Natural killer cell (primary cell): ENCODE data around the gene STYX. TPM values are rescaled to one million over a fixed set of nuclear protein-coding genes. Genes with fewer than 3 reads are reported as not detected.
A peak's percentile ranks its signal among the peaks of the same experiment; 100 is the strongest.

Experiments used
- ATAC-seq, 3 donors: fragments of 150-1000 bp in 2 of 3; fragments of 200-7000 bp in 1 of 3; cut with Tn5 transposase; 1 replicate in 1 of 3; 2 replicates in 2 of 3; pipeline ENCODE4 v1.10.0; 2021; ENCODE audit warnings: mild to moderate bottlenecking in 2 of 3, moderate library complexity in 2 of 3
- DNase-seq, 2 donors: peaks; one replicate each; pipeline versions ENCODE4 v3.0.0 to v3.0.0-alpha.2; 2013 to 2021; ENCODE audit warnings: mixed read lengths in 1 of 2
- H3K27ac ChIP-seq: one replicate; pipeline ENCODE4 v1.5.1; 2013; ENCODE audit warnings: mild to moderate bottlenecking, low read length
- H3K27me3 ChIP-seq: one replicate; pipeline ENCODE4 v1.6.1; 2013; ENCODE audit warnings: low read length; ENCODE audit not compliant: control insufficient read depth, insufficient read depth
- H3K36me3 ChIP-seq: one replicate; pipeline ENCODE4 v1.6.1; 2013; ENCODE audit warnings: low read length; ENCODE audit not compliant: control insufficient read depth, insufficient read depth
- H3K4me1 ChIP-seq: one replicate; pipeline ENCODE4 v1.6.1; 2013; ENCODE audit warnings: low read length; ENCODE audit not compliant: control insufficient read depth, insufficient read depth
- H3K4me3 ChIP-seq: one replicate; pipeline ENCODE4 v1.5.1; 2013; ENCODE audit warnings: low read length
- H3K9me3 ChIP-seq: one replicate; pipeline ENCODE4 v1.6.1; 2013; ENCODE audit warnings: low read length; ENCODE audit not compliant: control insufficient read depth, insufficient read depth
- H3K27ac Mint-ChIP-seq, 2 donors: one replicate each; pipeline ENCODE4 v1.8.0; 2022; ENCODE audit warnings: mild to moderate bottlenecking in 2 of 2, mixed read lengths in 2 of 2, moderate library complexity in 1 of 2
- H3K27me3 Mint-ChIP-seq, 2 donors: one replicate each; pipeline ENCODE4 v1.8.0; 2022; ENCODE audit warnings: low read depth in 2 of 2, mixed read lengths in 2 of 2
- H3K36me3 Mint-ChIP-seq: one replicate; pipeline ENCODE4 v1.8.0; 2022; ENCODE audit warnings: mixed read lengths
- H3K4me1 Mint-ChIP-seq, 2 donors: one replicate each; pipeline ENCODE4 v1.8.0; 2022; ENCODE audit warnings: mixed read lengths in 2 of 2
- H3K4me3 Mint-ChIP-seq: one replicate; pipeline ENCODE4 v1.8.0; 2022; ENCODE audit warnings: mild to moderate bottlenecking, moderate library complexity, mixed read lengths
- H3K9me3 Mint-ChIP-seq, 2 donors: one replicate each; pipeline ENCODE4 v1.8.0; 2022; ENCODE audit warnings: mixed read lengths in 2 of 2
- CTCF ChIP-seq: fragments of 200-600 bp; IDR thresholded peaks from one replicate; pipeline ENCODE4 v1.8.0; 2022; ENCODE audit warnings: antibody characterized with exemption
- WGBS: methylation state at CpG from one replicate; pipeline ENCODE4 v1.1.7; 2013; ENCODE audit warnings: missing lambda C conversion rate; ENCODE audit not compliant: insufficient coverage; 5-methylcytosine and 5-hydroxymethylcytosine counted together
- intact Hi-C: fragments of 100-400 bp; cut with micrococcal nuclease; formaldehyde crosslinking; loops from one replicate; pipeline ENCODE4 v1.14.2; 2022
- total RNA-seq, 4 donors: library from RNA; stranded (reverse); fragments of 120-200 nt in 1 of 4; gene quantifications; one replicate each; pipeline versions ENCODE4 v1.2.3 to v1.2.4, GENCODE V29; 2013 to 2022

STYX gene
- total RNA-seq, 3 donors from 2014 or later (not counting 1 experiment from before 2014, with no cell fraction given), result 13.3 to 22.9 (median 18.3) TPM

- H3K4me3 Mint-ChIP-seq, result no peak overlapping the region
- intact Hi-C loops, result no loop called here
- H3K27me3 Mint-ChIP-seq, result no peaks in the 10 kb centered on the region
- Histone ChIP-seq H3K4me3 (no peak overlapping the region), H3K27me3 (no peaks in the 10 kb centered on the region), H3K4me1 (no peaks in the 10 kb centered on the region), H3K9me3 (no peaks in the 10 kb centered on the region), H3K36me3 (peaks cover 62% of the 10 kb centered on the region), H3K27ac (no peak overlapping the region)
- no peak for ATAC-seq
- no peaks in the 10 kb centered on the region for H3K9me3 Mint-ChIP-seq
- no peak for DNase-seq
- no peak for TF ChIP-seq CTCF
- H3K27ac Mint-ChIP-seq, result peak overlapping the region in 1 of 2 donors; percentile 4
- H3K36me3 Mint-ChIP-seq, result peaks cover 37% of the 10 kb centered on the region
- H3K4me1 Mint-ChIP-seq, result no peaks in the 10 kb centered on the region
These were observed 39.9 kb downstream of the STYX start for GRCh38 chr14:52769887-52770286.

DNA sequence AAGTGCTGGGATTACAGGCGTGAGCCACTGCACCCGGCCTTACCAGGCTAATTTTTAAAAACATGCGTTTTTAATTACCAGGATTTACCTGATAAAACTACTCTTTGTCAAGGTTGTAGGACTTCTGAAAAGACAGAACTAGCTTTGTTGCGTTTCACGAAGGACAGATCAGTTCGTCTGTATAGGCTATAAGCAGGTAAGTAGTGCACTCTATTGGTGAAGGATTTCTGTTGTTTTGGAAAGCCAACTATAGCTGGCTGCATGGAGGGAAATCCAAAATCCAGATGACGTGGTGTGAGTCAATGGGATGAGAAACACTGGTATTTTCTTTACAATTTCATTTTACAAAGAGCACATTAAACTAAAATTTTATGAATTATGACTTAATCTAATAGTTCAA is 46.9 kb downstream of the STYX start:
- ATAC-seq, result no peak
- H3K27ac ChIP-seq, result no peak overlapping the region
- peak in 1 of 2 donors; percentile 26 for DNase-seq
- H3K27me3 ChIP-seq, result no peaks in the 10 kb centered on the region
- H3K27ac Mint-ChIP-seq, result no peak overlapping the region
- H3K4me3 Mint-ChIP-seq, result no peak overlapping the region
- no peaks in the 10 kb centered on the region for H3K27me3 Mint-ChIP-seq
- H3K9me3 Mint-ChIP-seq, result no peaks in the 10 kb centered on the region
- no peak overlapping the region for H3K4me3 ChIP-seq
- H3K9me3 ChIP-seq, result no peaks in the 10 kb centered on the region
- TF ChIP-seq CTCF, result no peak
- H3K36me3 Mint-ChIP-seq, result peaks cover 13% of the 10 kb centered on the region
- no peaks in the 10 kb centered on the region for H3K4me1 ChIP-seq
- intact Hi-C loops, result no loop called here
- no peaks in the 10 kb centered on the region for H3K4me1 Mint-ChIP-seq
- H3K36me3 ChIP-seq, result peaks cover 44% of the 10 kb centered on the region
- 93% methylated on average over 6 of the region's 7 CpGs for WGBS

DNA sequence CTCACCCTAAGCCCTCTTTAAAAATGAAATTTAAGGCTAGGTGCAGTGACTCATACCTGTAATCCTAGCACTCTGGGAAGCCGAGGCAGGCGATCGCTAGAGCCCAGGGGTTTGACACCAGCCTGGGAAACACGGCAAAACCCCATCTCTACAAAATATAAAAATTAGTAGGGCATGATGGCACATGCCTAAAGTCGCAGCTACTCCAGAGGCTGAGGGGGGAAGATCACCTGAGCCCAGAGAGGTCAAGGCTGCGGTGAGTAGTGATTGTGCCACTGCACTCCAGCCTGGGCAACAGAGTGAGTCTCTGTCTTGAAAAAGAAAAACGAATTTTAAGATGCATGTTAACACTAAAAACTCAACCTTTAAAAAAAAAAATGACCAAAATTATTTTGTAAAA is 48.7 kb downstream of the STYX start:
- Histone ChIP-seq H3K27me3 (no peaks in the 10 kb centered on the region), H3K4me1 (no peaks in the 10 kb centered on the region), H3K27ac (no peak overlapping the region), H3K9me3 (no peaks in the 10 kb centered on the region), H3K36me3 (peaks cover 40% of the 10 kb centered on the region), H3K4me3 (no peak overlapping the region)
- no peaks in the 10 kb centered on the region for H3K4me1 Mint-ChIP-seq
- intact Hi-C loops, result no loop called here
- ATAC-seq (no peak), DNase-seq (no peak)
- no peak overlapping the region for H3K4me3 Mint-ChIP-seq
- no peak for TF ChIP-seq CTCF
- H3K36me3 Mint-ChIP-seq, result peaks cover 5% of the 10 kb centered on the region
- whole genome bisulfite sequencing, result 88% methylated on average over 4 of the region's 7 CpGs
- no peak overlapping the region for H3K27ac Mint-ChIP-seq
- H3K27me3 Mint-ChIP-seq, result no peaks in the 10 kb centered on the region
- no peaks in the 10 kb centered on the region for H3K9me3 Mint-ChIP-seq

DNA sequence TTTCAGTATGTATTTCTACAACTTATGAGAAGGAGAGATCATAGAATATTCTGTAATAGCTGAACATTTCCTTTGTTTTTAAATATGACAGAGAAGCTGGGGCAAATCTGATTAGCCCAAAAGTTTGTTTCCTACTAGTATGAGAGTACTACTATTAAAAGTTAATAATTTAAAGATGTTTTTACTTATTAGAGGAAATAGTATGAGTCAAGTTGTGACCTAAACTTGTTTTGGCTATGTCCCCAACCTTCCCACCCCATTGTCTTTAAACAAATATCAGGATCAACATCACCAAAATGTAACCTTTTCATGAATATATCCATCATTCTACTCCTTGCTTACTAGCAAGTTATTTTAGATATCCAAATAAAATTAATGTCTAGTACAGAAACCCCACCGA is 50.9 kb downstream of the STYX start:
- Mint-ChIP-seq H3K36me3 (no peaks in the 10 kb centered on the region), H3K27me3 (no peaks in the 10 kb centered on the region), H3K9me3 (no peaks in the 10 kb centered on the region), H3K4me1 (no peaks in the 10 kb centered on the region), H3K4me3 (no peak overlapping the region), H3K27ac (no peak overlapping the region)
- H3K27ac ChIP-seq, result no peak overlapping the region
- WGBS, result 100% methylated on average over 1 of the region's 1 CpG
- no peak for ATAC-seq
- no peak overlapping the region for H3K4me3 ChIP-seq
- H3K4me1 ChIP-seq, result no peaks in the 10 kb centered on the region
- TF ChIP-seq CTCF, result no peak
- no peaks in the 10 kb centered on the region for H3K9me3 ChIP-seq
- no peak for DNase-seq
- H3K36me3 ChIP-seq, result peaks cover 23% of the 10 kb centered on the region
- intact Hi-C loops, result no loop called here
- H3K27me3 ChIP-seq, result no peaks in the 10 kb centered on the region
